ENCODE measurements around the gene MTERF4. TPM values are rescaled to one million over a fixed set of nuclear protein-coding genes. Genes with fewer than 3 reads are reported as not detected.
"Not testable (repeated sequence)": the region's sequence is repeated elsewhere in the genome, so short reads cannot be mapped to it uniquely, and the experiment has no call there.

The MTERF4 gene
- total RNA-seq, 2 experiments from 2014 or later = 34.4 to 34.5 TPM

GRCh38 chr2:241094172-241094571 lies 7.9 kb downstream of the MTERF4 start:
- no peak overlapping the region for H3K4me3 Mint-ChIP-seq
- H3K27me3 Mint-ChIP-seq = no peaks in the 10 kb centered on the region
- DNase-seq (no peak), ATAC-seq (no peak)
- intact Hi-C loops (cut with DNase I, micrococcal nuclease) = no loop called here
- H3K27ac Mint-ChIP-seq = no peak overlapping the region
- peaks cover 61% of the 10 kb centered on the region for H3K36me3 Mint-ChIP-seq (ENCODE audit: low read depth)
- CTCF ChIA-PET = interaction anchor here (1.0 to 4.7 kb wide), 2 partner anchors 16 to 125 kb away, joined by 3 to 18 read pairs; no protein-coding TSS in a partner anchor
- peaks cover 45% of the 10 kb centered on the region for H3K4me1 Mint-ChIP-seq
- POLR2A ChIA-PET = no interaction called here
- H3K9me3 Mint-ChIP-seq (ENCODE audit: low read depth) = no peaks in the 10 kb centered on the region

- ATAC-seq; intact Hi-C loops (cut with DNase I, micrococcal nuclease); H3K27ac Mint-ChIP-seq; H3K4me3 Mint-ChIP-seq; DNase-seq; POLR2A ChIA-PET; H3K27me3 Mint-ChIP-seq; H3K9me3 Mint-ChIP-seq (ENCODE audit: low read depth): not testable (repeated sequence)
- Mint-ChIP-seq H3K36me3 (ENCODE audit: low read depth) (peaks cover 60% of the 10 kb centered on the region), H3K4me1 (peaks cover 42% of the 10 kb centered on the region)
- CTCF ChIA-PET = interaction anchor here (0.9 to 4.7 kb wide), 3 partner anchors 12 to 126 kb away, joined by 3 to 18 read pairs (median 3); no protein-coding TSS in a partner anchor
Measured at GRCh38 chr2:241093133-241093781, 8.8 kb downstream of the MTERF4 start.

- intact Hi-C loops (cut with DNase I, micrococcal nuclease) = no loop called here
- H3K36me3 Mint-ChIP-seq (ENCODE audit: low read depth) = peaks cover 64% of the 10 kb centered on the region
- no peak overlapping the region for H3K4me3 Mint-ChIP-seq
- H3K9me3 Mint-ChIP-seq (ENCODE audit: low read depth) = no peaks in the 10 kb centered on the region
- H3K27ac Mint-ChIP-seq = peak overlapping the region; percentile 41
- ChIA-PET POLR2A (no interaction called here), CTCF (interaction anchor here (0.9 kb wide), 1 partner anchor 11 kb away, joined by 3 read pairs; no protein-coding TSS in a partner anchor)
- peaks cover 42% of the 10 kb centered on the region for H3K4me1 Mint-ChIP-seq
- no peak for ATAC-seq
- DNase-seq = no peak
- no peaks in the 10 kb centered on the region for H3K27me3 Mint-ChIP-seq
Measured at GRCh38 chr2:241092677-241093076, 9.4 kb downstream of the MTERF4 start.

- no peak for DNase-seq
- H3K4me1 Mint-ChIP-seq = peaks cover 34% of the 10 kb centered on the region
- intact Hi-C loops (cut with DNase I, micrococcal nuclease) = no loop called here
- ChIA-PET POLR2A (interaction anchor here (0.5 kb wide), 1 partner anchor 307 kb away, joined by 3 read pairs; no protein-coding TSS in a partner anchor), CTCF (no interaction called here)
- no peak overlapping the region for H3K4me3 Mint-ChIP-seq
- H3K27ac Mint-ChIP-seq = no peak overlapping the region
- H3K9me3 Mint-ChIP-seq (ENCODE audit: low read depth) = no peaks in the 10 kb centered on the region
- H3K27me3 Mint-ChIP-seq = no peaks in the 10 kb centered on the region
- no peak for ATAC-seq
- H3K36me3 Mint-ChIP-seq (ENCODE audit: low read depth) = peaks cover 59% of the 10 kb centered on the region
Measured at GRCh38 chr2:241091734-241092445, 10.2 kb downstream of the MTERF4 start.

GRCh38 chr2:241091201-241091600 lies 10.9 kb downstream of the MTERF4 start:
- ChIA-PET POLR2A (no interaction called here), CTCF (interaction anchor here (1.2 kb wide), 1 partner anchor 11 kb away, joined by 4 read pairs; no protein-coding TSS in a partner anchor)
- peak overlapping the region; percentile 60 for H3K27ac Mint-ChIP-seq
- no peak for ATAC-seq
- H3K36me3 Mint-ChIP-seq (ENCODE audit: low read depth) = peaks cover 59% of the 10 kb centered on the region
- DNase-seq = no peak
- no peaks in the 10 kb centered on the region for H3K9me3 Mint-ChIP-seq (ENCODE audit: low read depth)
- H3K4me3 Mint-ChIP-seq = no peak overlapping the region
- intact Hi-C loops (cut with DNase I, micrococcal nuclease) = no loop called here
- H3K27me3 Mint-ChIP-seq = no peaks in the 10 kb centered on the region
- peaks cover 27% of the 10 kb centered on the region for H3K4me1 Mint-ChIP-seq

- ATAC-seq = no peak
- CTCF ChIA-PET = interaction anchor here (0.6 kb wide), 1 partner anchor 11 kb away, joined by 5 read pairs; no protein-coding TSS in a partner anchor
- peak overlapping the region; percentile 7 for H3K27ac Mint-ChIP-seq
Measured at GRCh38 chr2:241088791-241089732, 13.0 kb downstream of the MTERF4 start.

GRCh38 chr2:241088376-241088775 lies 13.7 kb downstream of the MTERF4 start:
- CTCF ChIA-PET = interaction anchor here (0.6 kb wide), 1 partner anchor 10 kb away, joined by 5 read pairs; no protein-coding TSS in a partner anchor
- Mint-ChIP-seq H3K9me3 (ENCODE audit: low read depth) (no peaks in the 10 kb centered on the region), H3K27ac (peak overlapping the region; percentile 61), H3K27me3 (no peaks in the 10 kb centered on the region), H3K36me3 (ENCODE audit: low read depth) (peaks cover 58% of the 10 kb centered on the region), H3K4me1 (peaks cover 10% of the 10 kb centered on the region), H3K4me3 (no peak overlapping the region)
- POLR2A ChIA-PET = no interaction called here
- no peak for DNase-seq
- intact Hi-C loops (cut with DNase I, micrococcal nuclease) = no loop called here
- ATAC-seq = no peak

More at GRCh38 chr2:241088791-241089732, 13.0 kb downstream of the MTERF4 start:
- intact Hi-C loops (cut with DNase I, micrococcal nuclease) = no loop called here
- POLR2A ChIA-PET = no interaction called here
- peaks cover 58% of the 10 kb centered on the region for H3K36me3 Mint-ChIP-seq (ENCODE audit: low read depth)
- H3K4me1 Mint-ChIP-seq = peaks cover 10% of the 10 kb centered on the region
- H3K9me3 Mint-ChIP-seq (ENCODE audit: low read depth) = no peaks in the 10 kb centered on the region
- H3K27me3 Mint-ChIP-seq = no peaks in the 10 kb centered on the region
- H3K4me3 Mint-ChIP-seq = no peak overlapping the region
- DNase-seq = no peak

GRCh38 chr2:241087420-241088268 lies 14.4 kb downstream of the MTERF4 start:
- H3K9me3 Mint-ChIP-seq (ENCODE audit: low read depth) = no peaks in the 10 kb centered on the region
- ATAC-seq = peak; percentile 49
- CTCF ChIA-PET = interaction anchor here (0.6 kb wide), 1 partner anchor 10 kb away, joined by 5 read pairs; no protein-coding TSS in a partner anchor

GRCh38 chr2:241084856-241085444 lies 17.1 kb downstream of the MTERF4 start:
- no peaks in the 10 kb centered on the region for H3K27me3 Mint-ChIP-seq
- ChIA-PET POLR2A (no interaction called here), CTCF (no interaction called here)
- DNase-seq (no peak), ATAC-seq (no peak)
- H3K36me3 Mint-ChIP-seq (ENCODE audit: low read depth) = peaks cover 41% of the 10 kb centered on the region
- H3K4me1 Mint-ChIP-seq = peaks cover 10% of the 10 kb centered on the region
- H3K4me3 Mint-ChIP-seq = no peak overlapping the region
- H3K9me3 Mint-ChIP-seq (ENCODE audit: low read depth) = no peaks in the 10 kb centered on the region
- intact Hi-C loops (cut with DNase I, micrococcal nuclease) = no loop called here
- no peak overlapping the region for H3K27ac Mint-ChIP-seq

More at GRCh38 chr2:241087420-241088268, 14.4 kb downstream of the MTERF4 start:
- peaks cover 10% of the 10 kb centered on the region for H3K4me1 Mint-ChIP-seq
- H3K27ac Mint-ChIP-seq = no peak overlapping the region
- intact Hi-C loops (cut with DNase I, micrococcal nuclease) = no loop called here
- POLR2A ChIA-PET = no interaction called here
- peak; percentile 29 for DNase-seq
- H3K36me3 Mint-ChIP-seq (ENCODE audit: low read depth) = peaks cover 57% of the 10 kb centered on the region
- H3K27me3 Mint-ChIP-seq = no peaks in the 10 kb centered on the region
- no peak overlapping the region for H3K4me3 Mint-ChIP-seq

GRCh38 chr2:241083091-241083415 lies 19.0 kb downstream of the MTERF4 start:
- ChIA-PET POLR2A (no interaction called here), CTCF (no interaction called here)
- DNase-seq = no peak
- no peak overlapping the region for H3K27ac Mint-ChIP-seq
- H3K9me3 Mint-ChIP-seq (ENCODE audit: low read depth) = no peaks in the 10 kb centered on the region
- H3K4me3 Mint-ChIP-seq = no peak overlapping the region
- no peak for ATAC-seq
- no peaks in the 10 kb centered on the region for H3K27me3 Mint-ChIP-seq
- peaks cover 28% of the 10 kb centered on the region for H3K36me3 Mint-ChIP-seq (ENCODE audit: low read depth)
- intact Hi-C loops (cut with DNase I, micrococcal nuclease) = no loop called here
- peaks cover 3% of the 10 kb centered on the region for H3K4me1 Mint-ChIP-seq

Measured in activated CD4-positive, alpha-beta T cell treated with anti-CD3 and anti-CD28 coated beads for 36 hours (primary cell).